Mesendoderm (in vitro differentiated cells): Measurements from ENCODE around the gene COG7.

Experiments
- DNase-seq: peaks from one replicate; pipeline ENCODE4 v3.0.0; 2013
- H2AK5ac ChIP-seq: 2 replicates; pipeline ENCODE4 v1.6.1; 2013; ENCODE audit warnings: low read length, inconsistent platforms
- H2BK120ac ChIP-seq: 2 replicates; pipeline ENCODE4 v1.6.1; 2013; ENCODE audit warnings: low read depth, mild to moderate bottlenecking, low read length, moderate library complexity, mixed read lengths
- H2BK15ac ChIP-seq: replicated peaks from 2 replicates; pipeline ENCODE4 v1.6.1; 2013; ENCODE audit warnings: low read depth, mild to moderate bottlenecking, moderate library complexity
- H2BK5ac ChIP-seq: 2 replicates; pipeline ENCODE4 v1.6.1; 2013; ENCODE audit warnings: low read length, inconsistent platforms
- H3K18ac ChIP-seq: 2 replicates; pipeline ENCODE4 v1.6.1; 2013; ENCODE audit warnings: mild to moderate bottlenecking, low read length, mixed read lengths
- H3K23ac ChIP-seq: one replicate; pipeline ENCODE4 v1.6.1; 2013; ENCODE audit warnings: low read length
- H3K27ac ChIP-seq: 2 replicates; pipeline ENCODE4 v1.5.1; 2013; ENCODE audit warnings: low read depth, mild to moderate bottlenecking, inconsistent platforms, low read length, moderate library complexity
- H3K27me3 ChIP-seq: 2 replicates; pipeline ENCODE4 v1.6.1; 2013; ENCODE audit warnings: low read length, control low read depth, mild to moderate bottlenecking, inconsistent platforms; ENCODE audit not compliant: insufficient read depth, poor library complexity
- H3K36me3 ChIP-seq: 2 replicates; pipeline ENCODE4 v1.6.1; 2013; ENCODE audit warnings: low read length, inconsistent platforms; ENCODE audit not compliant: control insufficient read depth, insufficient read depth
- H3K4ac ChIP-seq: one replicate; pipeline ENCODE4 v1.6.1; 2013; ENCODE audit warnings: low read depth, mild to moderate bottlenecking, low read length, moderate library complexity
- H3K4me1 ChIP-seq: 2 replicates; pipeline ENCODE4 v1.6.1; 2013; ENCODE audit warnings: low read depth, low read length, inconsistent platforms; ENCODE audit not compliant: control insufficient read depth
- H3K4me2 ChIP-seq: 2 replicates; pipeline ENCODE4 v1.6.1; 2013; ENCODE audit warnings: low read length
- H3K4me3 ChIP-seq: 2 replicates; pipeline ENCODE4 v1.5.1; 2013; ENCODE audit warnings: mild to moderate bottlenecking, low read length
- H3K56ac ChIP-seq: one replicate; pipeline ENCODE4 v1.6.1; 2013; ENCODE audit warnings: low read length
- H3K79me1 ChIP-seq: 2 replicates; pipeline ENCODE4 v1.6.1; 2013; ENCODE audit warnings: low read length, inconsistent platforms
- H3K79me2 ChIP-seq: 2 replicates; pipeline ENCODE4 v1.6.1; 2013; ENCODE audit warnings: mild to moderate bottlenecking, low read length; ENCODE audit not compliant: control insufficient read depth, insufficient read depth
- H3K9ac ChIP-seq: 2 replicates; pipeline ENCODE4 v1.6.1; 2013; ENCODE audit warnings: low read length, inconsistent platforms
- H4K5ac ChIP-seq: one replicate; pipeline ENCODE4 v1.6.1; 2013; ENCODE audit warnings: low read length
- H4K8ac ChIP-seq: one replicate; pipeline ENCODE4 v1.6.1; 2013; ENCODE audit warnings: low read depth, mild to moderate bottlenecking, control low read depth, low read length, moderate library complexity
- WGBS: extraction: QIAGEN DNeasy Blood & Tissue Kit; methylation state at CpG from one replicate; pipeline ENCODE4 v1.1.7; 2013; ENCODE audit warnings: low lambda C conversion rate, missing lambda C conversion rate; ENCODE audit not compliant: insufficient coverage; ENCODE audit errors: extremely low coverage; 5-methylcytosine and 5-hydroxymethylcytosine counted together

The COG7 gene

DNA sequence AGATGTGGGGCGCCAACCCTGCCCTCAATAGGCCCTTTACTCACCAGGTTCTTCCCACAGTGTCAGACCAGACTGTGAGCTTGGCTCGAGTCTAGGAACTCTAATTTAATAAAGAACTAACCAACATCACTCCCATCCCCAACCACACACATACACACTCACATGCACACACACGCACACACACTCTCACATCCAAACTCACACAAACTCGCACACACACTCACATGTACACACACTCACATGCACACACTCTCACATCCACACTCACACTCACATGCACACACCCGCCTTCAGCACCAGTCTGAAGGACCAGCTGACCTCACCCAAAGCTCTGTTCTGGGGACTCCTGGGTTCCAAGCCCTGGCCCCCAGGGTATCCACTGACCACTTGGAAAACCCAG lies 63.8 kb downstream of the COG7 start:
- Histone ChIP-seq H3K27ac (no peak overlapping the region), H3K9ac (no peak overlapping the region), H3K36me3 (peaks cover 2% of the 10 kb centered on the region), H3K4me2 (no peak overlapping the region), H3K23ac (no peak overlapping the region), H2BK120ac (no peak overlapping the region), H3K4me1 (no peaks in the 10 kb centered on the region), H3K79me2 (no peaks in the 10 kb centered on the region), H3K4me3 (no peak overlapping the region), H2BK15ac (no peak overlapping the region), H3K18ac (no peak overlapping the region), H3K79me1 (no peaks in the 10 kb centered on the region), H3K27me3 (no peaks in the 10 kb centered on the region), H4K8ac (no peak overlapping the region), H3K56ac (no peak overlapping the region), H4K5ac (no peak overlapping the region), H2BK5ac (no peak overlapping the region), H2AK5ac (no peak overlapping the region), H3K4ac (no peak overlapping the region)
- DNase-seq: no peak
- WGBS: 100% methylated on average over 2 of the region's 5 CpGs

DNA sequence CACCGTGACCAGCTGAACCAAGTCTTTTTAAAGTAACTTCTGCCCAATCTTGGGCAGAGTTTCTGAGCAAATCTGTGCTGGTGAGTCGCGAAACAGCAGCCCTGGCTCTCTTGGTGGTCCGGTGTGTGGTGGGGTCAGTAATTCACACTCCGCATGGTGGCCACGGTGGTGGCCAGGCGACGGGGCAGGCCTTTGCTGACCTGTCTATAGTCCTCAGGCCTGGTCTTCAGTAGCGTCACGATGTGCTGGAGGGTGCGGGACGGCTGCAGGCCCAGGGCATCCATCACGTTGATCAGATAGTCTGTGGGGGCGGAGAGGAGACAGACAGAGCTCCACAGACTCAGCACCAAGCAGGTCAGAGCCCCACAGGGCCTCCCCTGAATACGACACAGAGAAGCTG lies 64.2 kb downstream of the COG7 start:
- no peak overlapping the region for H2BK15ac ChIP-seq
- DNase-seq: no peak
- no peak overlapping the region for H2BK120ac ChIP-seq
- no peak overlapping the region for H2AK5ac ChIP-seq
- H3K56ac ChIP-seq: no peak overlapping the region
- no peak overlapping the region for H3K4me2 ChIP-seq
- no peak overlapping the region for H3K27ac ChIP-seq
- no peak overlapping the region for H3K4me3 ChIP-seq
- H3K27me3 ChIP-seq: no peaks in the 10 kb centered on the region
- peaks cover 2% of the 10 kb centered on the region for H3K36me3 ChIP-seq
- no peaks in the 10 kb centered on the region for H3K79me1 ChIP-seq
- no peak overlapping the region for H2BK5ac ChIP-seq
- no peak overlapping the region for H4K8ac ChIP-seq
- no peak overlapping the region for H3K23ac ChIP-seq
- H3K4me1 ChIP-seq: no peaks in the 10 kb centered on the region
- no CpG with 5 or more reads among the region's 15 CpGs for WGBS
- no peak overlapping the region for H3K18ac ChIP-seq
- H3K9ac ChIP-seq: no peak overlapping the region
- no peaks in the 10 kb centered on the region for H3K79me2 ChIP-seq
- no peak overlapping the region for H4K5ac ChIP-seq
- no peak overlapping the region for H3K4ac ChIP-seq

DNA sequence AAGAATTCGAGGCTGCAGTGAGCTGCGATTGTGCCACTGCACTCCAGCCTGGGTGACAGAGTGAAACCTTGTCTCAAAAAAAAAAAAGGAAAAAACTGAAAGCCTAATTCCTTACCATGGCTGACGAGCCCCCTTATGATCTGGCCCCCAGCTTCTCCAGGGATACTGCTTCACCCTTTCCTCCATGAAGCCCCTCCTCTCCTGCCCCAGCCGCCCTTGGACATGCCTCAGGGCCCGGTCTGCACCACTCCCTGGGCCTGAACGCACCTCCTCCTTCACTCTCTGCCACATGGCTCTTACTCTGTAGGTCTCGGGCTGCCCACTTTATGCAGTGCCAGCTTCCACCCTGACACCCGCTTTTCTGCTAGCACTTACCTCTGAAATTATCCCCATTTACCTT lies 65.3 kb downstream of the COG7 start:
- H3K23ac ChIP-seq: no peak overlapping the region
- H3K4ac ChIP-seq: no peak overlapping the region
- WGBS: no CpG with 5 or more reads among the region's 8 CpGs
- H2BK5ac ChIP-seq: no peak overlapping the region
- H3K56ac ChIP-seq: no peak overlapping the region
- no peak overlapping the region for H2BK120ac ChIP-seq
- no peak overlapping the region for H2AK5ac ChIP-seq
- H3K79me1 ChIP-seq: no peaks in the 10 kb centered on the region
- H4K8ac ChIP-seq: no peak overlapping the region
- no peak for DNase-seq
- H3K4me1 ChIP-seq: no peaks in the 10 kb centered on the region
- H3K4me3 ChIP-seq: no peak overlapping the region
- H3K27me3 ChIP-seq: no peaks in the 10 kb centered on the region
- H3K18ac ChIP-seq: no peak overlapping the region
- H3K36me3 ChIP-seq: peaks cover 2% of the 10 kb centered on the region
- H3K79me2 ChIP-seq: no peaks in the 10 kb centered on the region
- H2BK15ac ChIP-seq: no peak overlapping the region
- no peak overlapping the region for H3K9ac ChIP-seq
- H3K4me2 ChIP-seq: no peak overlapping the region
- no peak overlapping the region for H4K5ac ChIP-seq
- H3K27ac ChIP-seq: no peak overlapping the region

DNA sequence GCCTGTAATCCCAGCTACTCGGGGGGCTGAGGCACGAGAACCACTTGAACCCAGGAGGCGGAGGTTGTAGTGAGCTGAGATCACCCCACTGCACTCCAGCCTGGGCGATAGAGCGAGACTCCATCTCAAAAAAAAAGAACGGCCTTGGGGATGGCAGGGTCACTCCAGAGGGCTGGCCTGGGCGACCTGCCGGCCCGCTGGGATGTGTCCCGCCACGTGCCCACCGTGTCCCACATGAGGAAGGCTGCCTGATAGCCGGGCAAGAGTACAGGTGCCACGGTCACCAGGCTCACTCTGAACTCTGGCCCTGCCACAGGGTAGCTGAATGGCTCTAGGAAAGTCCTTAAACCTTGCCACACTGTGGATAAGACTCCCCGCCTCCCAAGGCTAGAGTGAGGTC lies 67.5 kb downstream of the COG7 start:
- Histone ChIP-seq H3K4ac (no peak overlapping the region), H2BK5ac (no peak overlapping the region), H3K23ac (no peak overlapping the region), H3K27me3 (no peaks in the 10 kb centered on the region), H3K27ac (no peak overlapping the region), H3K56ac (no peak overlapping the region), H4K5ac (no peak overlapping the region), H2BK15ac (no peak overlapping the region), H4K8ac (no peak overlapping the region), H2AK5ac (no peak overlapping the region), H3K4me2 (no peak overlapping the region), H3K18ac (no peak overlapping the region), H2BK120ac (no peak overlapping the region), H3K4me3 (no peak overlapping the region), H3K79me1 (no peaks in the 10 kb centered on the region), H3K9ac (no peak overlapping the region), H3K36me3 (no peaks in the 10 kb centered on the region), H3K79me2 (no peaks in the 10 kb centered on the region), H3K4me1 (no peaks in the 10 kb centered on the region)
- no CpG with 5 or more reads among the region's 15 CpGs for WGBS
- DNase-seq: no peak

DNA sequence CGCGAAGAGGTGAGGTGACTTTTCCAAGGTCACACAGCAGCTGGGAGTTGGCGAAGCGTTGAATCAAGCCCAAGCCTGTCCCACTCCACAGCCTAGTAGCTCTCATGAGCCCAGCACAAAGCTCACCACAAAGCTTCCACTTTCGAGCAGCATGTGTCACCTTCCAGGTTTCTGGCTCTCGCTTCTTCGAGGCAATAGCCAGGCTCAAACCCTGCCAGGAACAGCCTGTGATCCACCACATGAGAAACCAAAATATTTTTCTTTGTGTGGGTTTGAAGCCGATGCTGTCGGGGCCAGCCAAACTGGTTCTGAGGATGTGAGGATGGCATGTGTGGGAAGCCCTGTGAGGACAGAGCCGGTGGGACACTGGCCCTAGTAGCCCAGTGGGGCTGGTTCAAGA lies 68.1 kb downstream of the COG7 start:
- Histone ChIP-seq H2AK5ac (no peak overlapping the region), H3K56ac (no peak overlapping the region), H3K23ac (no peak overlapping the region), H3K18ac (no peak overlapping the region), H3K4me3 (no peak overlapping the region), H3K4me2 (no peak overlapping the region), H3K9ac (no peak overlapping the region), H3K79me1 (no peaks in the 10 kb centered on the region), H2BK15ac (no peak overlapping the region), H3K27me3 (no peaks in the 10 kb centered on the region), H2BK120ac (no peak overlapping the region), H4K8ac (no peak overlapping the region), H2BK5ac (no peak overlapping the region), H3K79me2 (no peaks in the 10 kb centered on the region), H3K4me1 (no peaks in the 10 kb centered on the region), H3K4ac (no peak overlapping the region), H4K5ac (no peak overlapping the region), H3K36me3 (no peaks in the 10 kb centered on the region), H3K27ac (no peak overlapping the region)
- no CpG with 5 or more reads among the region's 10 CpGs for WGBS
- no peak for DNase-seq

DNA sequence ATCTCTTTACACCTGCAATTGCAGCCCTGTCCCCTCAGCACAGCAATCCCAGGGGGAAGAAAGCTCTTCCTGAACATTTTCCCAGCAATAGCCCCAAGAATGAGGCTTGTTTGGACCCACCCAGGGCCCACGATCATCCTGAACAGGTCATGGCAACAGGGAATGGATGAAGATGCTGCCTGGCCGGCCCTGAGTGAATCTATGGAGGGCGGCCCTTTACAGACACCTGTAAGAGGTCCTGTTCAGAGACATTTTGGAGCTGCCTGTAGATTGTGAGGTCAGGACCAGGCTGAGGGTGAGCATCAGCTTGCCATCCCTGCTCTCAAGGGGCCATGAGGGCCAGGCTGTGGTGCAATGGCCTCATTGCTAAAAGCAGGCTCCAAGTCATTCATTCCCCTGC lies 69.1 kb downstream of the COG7 start:
- Histone ChIP-seq H3K4ac (no peak overlapping the region), H2BK5ac (no peak overlapping the region), H3K27ac (no peak overlapping the region), H3K79me2 (no peaks in the 10 kb centered on the region), H3K9ac (no peak overlapping the region), H3K79me1 (no peaks in the 10 kb centered on the region), H3K27me3 (no peaks in the 10 kb centered on the region), H3K18ac (no peak overlapping the region), H3K4me1 (no peaks in the 10 kb centered on the region), H2AK5ac (no peak overlapping the region), H3K23ac (no peak overlapping the region), H4K8ac (no peak overlapping the region), H2BK15ac (no peak overlapping the region), H3K4me3 (no peak overlapping the region), H2BK120ac (no peak overlapping the region), H4K5ac (no peak overlapping the region), H3K4me2 (no peak overlapping the region), H3K56ac (no peak overlapping the region), H3K36me3 (no peaks in the 10 kb centered on the region)
- no CpG with 5 or more reads among the region's 3 CpGs for WGBS
- DNase-seq: no peak
